GM19351 (cell line): Measurements from ENCODE around the gene RFX2.
"Not testable (repeated sequence)": the region's sequence is repeated elsewhere in the genome, so short reads cannot be mapped to it uniquely, and the experiment has no call there.

Experiments used
- ATAC-seq: cut with Tn5 transposase; IDR thresholded peaks from one replicate; pipeline ENCODE4 v1.9.1; 2021; ENCODE audit warnings: mild to moderate bottlenecking, moderate library complexity; ENCODE audit not compliant: unreplicated experiment

RFX2 gene

GRCh38 chr19:5974721-5975387 lies 135.4 kb downstream of the RFX2 start:
- no peak for ATAC-seq

GRCh38 chr19:5973867-5974635 lies 136.2 kb downstream of the RFX2 start:
- no peak for ATAC-seq

GRCh38 chr19:5973376-5973775 lies 136.9 kb downstream of the RFX2 start:
- ATAC-seq = no peak

GRCh38 chr19:5972355-5972731 lies 138.0 kb downstream of the RFX2 start:
- no peak for ATAC-seq

- ATAC-seq = no peak
Measured at GRCh38 chr19:5971714-5972354, 138.5 kb downstream of the RFX2 start.

GRCh38 chr19:5969476-5969875 lies 140.8 kb downstream of the RFX2 start:
- no peak for ATAC-seq

- no peak for ATAC-seq
Measured at GRCh38 chr19:5968431-5969373, 141.6 kb downstream of the RFX2 start.

GRCh38 chr19:5967994-5968430 lies 142.3 kb downstream of the RFX2 start:
- no peak for ATAC-seq

- ATAC-seq = no peak
Measured at GRCh38 chr19:5967571-5967970, 142.7 kb downstream of the RFX2 start.

GRCh38 chr19:5966941-5967340 lies 143.4 kb downstream of the RFX2 start:
- no peak for ATAC-seq

GRCh38 chr19:5966215-5966614 lies 144.1 kb downstream of the RFX2 start:
- ATAC-seq = no peak

GRCh38 chr19:5964816-5965565 lies 145.3 kb downstream of the RFX2 start:
- ATAC-seq = no peak

GRCh38 chr19:5963855-5964254 lies 146.4 kb downstream of the RFX2 start:
- no peak for ATAC-seq

- not testable (repeated sequence) for ATAC-seq
Measured at GRCh38 chr19:5963259-5963658, 147.0 kb downstream of the RFX2 start.

GRCh38 chr19:5961969-5962945 lies 148.0 kb downstream of the RFX2 start:
- no peak for ATAC-seq

- not testable (repeated sequence) for ATAC-seq
Measured at GRCh38 chr19:5961641-5961968, 148.7 kb downstream of the RFX2 start.

- no peak for ATAC-seq
Measured at GRCh38 chr19:5960005-5961001, 150.0 kb downstream of the RFX2 start.
